ENCODE measurements around the gene MAP3K21. TPM values are rescaled to one million over a fixed set of nuclear protein-coding genes. Genes with fewer than 3 reads are reported as not detected.

Gene MAP3K21
- total and polyA plus RNA-seq, 10 donors = 0.38 to 4.6 (median 1.1) TPM

- Histone ChIP-seq H3K4me3 (peak overlapping the region; percentile 12 to 90 (median 74)), H3K9me3 (no peaks in the 10 kb centered on the region), H3K27me3 (replicated peaks in 1 of 7) (peaks cover 0 to 36% (median 6%) of the 10 kb centered on the region in 7 donors), H3K27ac (peak overlapping the region in 3 of 8 donors; percentile 31 to 74 (median 64)), H3K4me1 (peaks cover 5 to 30% (median 21%) of the 10 kb centered on the region in 6 donors), H3K36me3 (no peaks in the 10 kb centered on the region)
- WGBS, 5 donors = 4 to 7% (median 5%) methylated on average over 30 to 48 of the region's 49 CpGs
- TF ChIP-seq POLR2AphosphoS5 (IDR thresholded peaks at IDR 0.05) (peak in 1 of 3 donors; percentile 24), CTCF (IDR thresholded peaks at IDR 0.05 in 8 of 11, conservative IDR thresholded peaks at IDR 0.05 in 3 of 11) (peak in 1 of 11 experiments; percentile 6), POLR2A (IDR thresholded peaks at IDR 0.05) (no peak)
- peak; percentile 98 for DNase-seq
- intact Hi-C loops (cut with DNase I; ENCODE audit: low total_unique reads) = no loop called here
Observed at GRCh38 chr1:233326811-233327650, 493 bp upstream of the MAP3K21 start.

GRCh38 chr1:233328142-233328921 lies 808 bp downstream of the MAP3K21 start:
- intact Hi-C loops (cut with DNase I; ENCODE audit: low total_unique reads) = no loop called here
- Histone ChIP-seq H3K27ac (peak overlapping the region in 4 of 8 donors; percentile 44 to 74 (median 59)), H3K4me3 (peak overlapping the region; percentile 51 to 90 (median 74)), H3K9me3 (no peaks in the 10 kb centered on the region), H3K4me1 (peaks cover 5 to 30% (median 21%) of the 10 kb centered on the region in 6 donors), H3K36me3 (no peaks in the 10 kb centered on the region), H3K27me3 (replicated peaks in 1 of 7) (peaks cover 0 to 39% (median 6%) of the 10 kb centered on the region in 7 donors)
- 1 to 2% (median 1%) methylated on average over 46 to 96 of the region's 96 CpGs; no CpG with 5 or more reads in 1 of the 5 donors for WGBS, 5 donors
- TF ChIP-seq POLR2AphosphoS5 (IDR thresholded peaks at IDR 0.05) (no peak), POLR2A (IDR thresholded peaks at IDR 0.05) (no peak), CTCF (IDR thresholded peaks at IDR 0.05 in 8 of 11, conservative IDR thresholded peaks at IDR 0.05 in 3 of 11) (no peak)
- DNase-seq = no peak

- DNase-seq = no peak
- TF ChIP-seq CTCF (IDR thresholded peaks at IDR 0.05 in 8 of 11, conservative IDR thresholded peaks at IDR 0.05 in 3 of 11) (no peak), POLR2AphosphoS5 (IDR thresholded peaks at IDR 0.05) (no peak), POLR2A (IDR thresholded peaks at IDR 0.05) (no peak)
- Histone ChIP-seq H3K27ac (no peak overlapping the region), H3K4me3 (no peak overlapping the region), H3K36me3 (no peaks in the 10 kb centered on the region), H3K4me1 (peaks cover 5 to 27% (median 19%) of the 10 kb centered on the region in 6 donors), H3K27me3 (replicated peaks in 1 of 7) (peaks cover 0 to 55% (median 6%) of the 10 kb centered on the region in 7 donors), H3K9me3 (no peaks in the 10 kb centered on the region)
- intact Hi-C loops (cut with DNase I; ENCODE audit: low total_unique reads) = no loop called here
- 74 to 88% (median 78%) methylated on average over 8 of the region's 8 CpGs for WGBS, 5 donors
Observed at GRCh38 chr1:233331676-233332519, 4.4 kb downstream of the MAP3K21 start.

Data from spleen (tissue), 11 donors.